Naive thymus-derived CD8-positive, alpha-beta T cell (primary cell): ENCODE data around the gene SYP. TPM values are rescaled to one million over a fixed set of nuclear protein-coding genes. Genes with fewer than 3 reads are reported as not detected.
A peak's percentile ranks its signal among the peaks of the same experiment; 100 is the strongest.
"Not testable (repeated sequence)": the region's sequence is repeated elsewhere in the genome, so short reads cannot be mapped to it uniquely, and the experiment has no call there.

Experiments used
- ATAC-seq, 2 donors: fragments of 150-1000 bp; cut with Tn5 transposase in 1 of 2; sonication (Bioruptor Pico), chemical (Tn5 transposase) in 1 of 2; 1 replicate in 1 of 2; 2 replicates in 1 of 2; pipeline ENCODE4 v1.10.0; 2021; ENCODE audit warnings: mild to moderate bottlenecking in 2 of 2, moderate library complexity in 2 of 2
- POLR2A ChIA-PET: fragments of 350-600 bp; sonication (Branson Sonifier 250); formaldehyde crosslinking; loops from one replicate; lab custom pipeline; 2021; ENCODE audit warnings: antibody characterized with exemption; lab: Charles Lee
- DNase-seq, 10 donors: peaks; one replicate each; pipeline versions ENCODE4 v3.0.0 to v3.0.0-alpha.2; 2020 to 2022
- H3K27ac Mint-ChIP-seq, 10 donors: one replicate each; pipeline ENCODE4 v1.8.0; 2020 to 2022; ENCODE audit warnings: mild to moderate bottlenecking in 10 of 10, mixed read lengths in 10 of 10, moderate library complexity in 4 of 10, inconsistent platforms in 1 of 10
- H3K27me3 Mint-ChIP-seq, 5 donors: one replicate each; pipeline ENCODE4 v1.8.0; 2021 to 2022; ENCODE audit warnings: mixed read lengths in 5 of 5
- H3K36me3 Mint-ChIP-seq, 3 donors: one replicate each; pipeline ENCODE4 v1.8.0; 2020 to 2022; ENCODE audit warnings: mixed read lengths in 3 of 3, mild to moderate bottlenecking in 2 of 3, inconsistent platforms in 1 of 3
- H3K4me1 Mint-ChIP-seq, 4 donors: one replicate each; pipeline ENCODE4 v1.8.0; 2021 to 2022; ENCODE audit warnings: mixed read lengths in 4 of 4
- H3K4me3 Mint-ChIP-seq, 10 donors: one replicate each; pipeline ENCODE4 v1.8.0; 2020 to 2022; ENCODE audit warnings: mild to moderate bottlenecking in 10 of 10, mixed read lengths in 10 of 10, moderate library complexity in 6 of 10, inconsistent platforms in 1 of 10
- H3K9me3 Mint-ChIP-seq, 9 donors: one replicate each; pipeline ENCODE4 v1.8.0; 2020 to 2022; ENCODE audit warnings: mixed read lengths in 9 of 9, mild to moderate bottlenecking in 3 of 9, inconsistent platforms in 1 of 9, moderate library complexity in 1 of 9
- polyA plus RNA-seq, 3 donors: library from polyadenylated mRNA; unstranded; fragments of 300-500 nt; fragmentation: Illumina TruSeq; gene quantifications; one replicate each; pipeline ENCODE4 v1.2.3, GENCODE V29; 2021
- total RNA-seq, 8 experiments: library from RNA in 2 of 8; stranded (reverse) in 2 of 8; gene quantifications; one replicate each; pipeline ENCODE4 v1.2.3 and lab custom pipeline; 2021 to 2026

The SYP gene
- total and polyA plus RNA-seq, 5 experiments from 2014 or later, result 0.27 to 0.58 (median 0.40) TPM

- Mint-ChIP-seq H3K4me1 (peaks cover 12 to 29% (median 20%) of the 10 kb centered on the region in 4 donors), H3K36me3 (peaks cover 0 to 43% (median 0%) of the 10 kb centered on the region in 3 donors), H3K4me3 (no peak overlapping the region), H3K27ac (peak overlapping the region in 1 of 10 donors; percentile 63), H3K27me3 (no peaks in the 10 kb centered on the region), H3K9me3 (peaks cover 0 to 2% (median 0%) of the 10 kb centered on the region in 9 donors)
- ATAC-seq, result no peak
- POLR2A ChIA-PET, result interaction anchor here (0.6 kb wide), 1 partner anchor 132 kb away, joined by 3 read pairs; the partner anchor contains the start of gene TFE3
- no peak for DNase-seq
Observed at GRCh38 chrX:49175435-49176274, 24.3 kb downstream of the SYP start.

- peak overlapping the region in 3 of 10 donors; percentile 18 to 63 (median 29) for H3K27ac Mint-ChIP-seq
- H3K4me3 Mint-ChIP-seq, result peak overlapping the region in 1 of 10 donors; percentile 18
- POLR2A ChIA-PET, result interaction anchor here (0.6 kb wide), 1 partner anchor 18 kb away, joined by 8 read pairs; no protein-coding TSS in a partner anchor
Observed at GRCh38 chrX:49174723-49175122, 25.3 kb downstream of the SYP start.

GRCh38 chrX:49173544-49173943 is 26.4 kb downstream of the SYP start:
- H3K9me3 Mint-ChIP-seq, ATAC-seq, H3K27me3 Mint-ChIP-seq, DNase-seq: not testable (repeated sequence)
- POLR2A ChIA-PET, result interaction anchor here (1.7 kb wide), 1 partner anchor 12 kb away, joined by 5 read pairs; no protein-coding TSS in a partner anchor
- Mint-ChIP-seq H3K4me3 (peak overlapping the region in 6 of 10 donors; percentile 84 to 93 (median 88)), H3K36me3 (peaks cover 0 to 26% (median 0%) of the 10 kb centered on the region in 3 donors), H3K27ac (peak overlapping the region in 2 of 10 donors; percentile 68 to 85), H3K4me1 (peaks cover 9 to 34% (median 21%) of the 10 kb centered on the region in 4 donors)

More at GRCh38 chrX:49174723-49175122, 25.3 kb downstream of the SYP start:
- H3K36me3 Mint-ChIP-seq, result peaks cover 0 to 34% (median 0%) of the 10 kb centered on the region in 3 donors
- DNase-seq, result no peak
- peaks cover 0 to 2% (median 0%) of the 10 kb centered on the region in 9 donors for H3K9me3 Mint-ChIP-seq
- no peaks in the 10 kb centered on the region for H3K27me3 Mint-ChIP-seq
- no peak for ATAC-seq
- H3K4me1 Mint-ChIP-seq, result peaks cover 9 to 29% (median 19%) of the 10 kb centered on the region in 4 donors

- Mint-ChIP-seq H3K9me3 (peaks cover 0 to 2% (median 0%) of the 10 kb centered on the region in 9 donors), H3K4me3 (peak overlapping the region; percentile 82 to 93 (median 86)), H3K27me3 (no peaks in the 10 kb centered on the region), H3K27ac (peak overlapping the region; percentile 34 to 93 (median 87)), H3K36me3 (peaks cover 0 to 25% (median 0%) of the 10 kb centered on the region in 3 donors), H3K4me1 (peaks cover 10 to 40% (median 25%) of the 10 kb centered on the region in 4 donors)
- ATAC-seq (peak; percentile 69 to 71), DNase-seq (peak; percentile 22 to 69 (median 41))
- POLR2A ChIA-PET, result interaction anchor here (1.0 to 1.7 kb wide), 3 partner anchors 9 to 13 kb away, joined by 4 to 5 read pairs (median 4); no protein-coding TSS in a partner anchor
Observed at GRCh38 chrX:49172280-49172780, 27.7 kb downstream of the SYP start.

GRCh38 chrX:49171752-49172279 is 28.2 kb downstream of the SYP start, which contains the start of gene PLP2:
TSS of gene PLP2 (plus strand) at chrX:49171898. CDS start at chrX:49172001, 103 bp downstream.
- POLR2A ChIA-PET, result interaction anchor here (0.7 to 1.7 kb wide), 4 partner anchors 7 to 13 kb away, joined by 4 to 5 read pairs (median 4); no protein-coding TSS in a partner anchor
- H3K27ac Mint-ChIP-seq, result peak within 1 kb of the TSS; percentile 34 to 93 (median 87)
- ATAC-seq (peak; percentile 44 to 53), DNase-seq (peak in 8 of 10 donors; percentile 31 to 60 (median 45))
- no peaks in the 10 kb centered on the region for H3K27me3 Mint-ChIP-seq
- peaks cover 0 to 25% (median 0%) of the 10 kb centered on the region in 3 donors for H3K36me3 Mint-ChIP-seq
- peak within 1 kb of the TSS; percentile 82 to 93 (median 86) for H3K4me3 Mint-ChIP-seq
- peaks cover 11 to 40% (median 28%) of the 10 kb centered on the region in 4 donors for H3K4me1 Mint-ChIP-seq
- peaks cover 0 to 2% (median 0%) of the 10 kb centered on the region in 9 donors for H3K9me3 Mint-ChIP-seq

- Mint-ChIP-seq H3K27ac (peak overlapping the region in 9 of 10 donors; percentile 80 to 97 (median 93)), H3K9me3 (no peaks in the 10 kb centered on the region), H3K36me3 (no peaks in the 10 kb centered on the region), H3K4me3 (peak overlapping the region; percentile 81 to 92 (median 86)), H3K4me1 (peaks cover 15 to 37% (median 33%) of the 10 kb centered on the region in 4 donors), H3K27me3 (no peaks in the 10 kb centered on the region)
- DNase-seq, result no peak
- ATAC-seq, result no peak
- POLR2A ChIA-PET, result interaction anchor here (0.6 to 2.3 kb wide), 3 partner anchors 24 to 102 kb away, joined by 4 to 9 read pairs (median 6); partner anchors contain the start of gene PPP1R3F
Observed at GRCh38 chrX:49167740-49168108, 32.3 kb downstream of the SYP start.

- Mint-ChIP-seq H3K27ac (peak overlapping the region; percentile 78 to 97 (median 94)), H3K9me3 (no peaks in the 10 kb centered on the region), H3K4me3 (peak overlapping the region; percentile 82 to 92 (median 86)), H3K27me3 (no peaks in the 10 kb centered on the region), H3K36me3 (no peaks in the 10 kb centered on the region), H3K4me1 (peaks cover 15 to 36% (median 31%) of the 10 kb centered on the region in 4 donors)
- peak; percentile 26 to 42 for ATAC-seq
- POLR2A ChIA-PET, result interaction anchor here (0.6 to 2.3 kb wide), 8 partner anchors 12 to 712 kb away, joined by 3 to 21 read pairs (median 6); partner anchors contain the start of genes OTUD5, PPP1R3F, USP27X and WDR45
- DNase-seq, result peak in 9 of 10 donors; percentile 17 to 76 (median 41)
Observed at GRCh38 chrX:49166914-49167739, 32.9 kb downstream of the SYP start.

- H3K4me1 Mint-ChIP-seq, result peaks cover 15 to 36% (median 31%) of the 10 kb centered on the region in 4 donors
Observed at GRCh38 chrX:49165901-49166881, 33.8 kb downstream of the SYP start.

GRCh38 chrX:49164589-49165360 is 35.2 kb downstream of the SYP start:
- H3K9me3 Mint-ChIP-seq, result no peaks in the 10 kb centered on the region
- H3K4me3 Mint-ChIP-seq, result peak overlapping the region; percentile 29 to 86 (median 80)
- no peaks in the 10 kb centered on the region for H3K36me3 Mint-ChIP-seq
- H3K4me1 Mint-ChIP-seq, result peaks cover 15 to 36% (median 31%) of the 10 kb centered on the region in 4 donors
- no peak for DNase-seq
- peak overlapping the region in 9 of 10 donors; percentile 31 to 94 (median 92) for H3K27ac Mint-ChIP-seq
- no peaks in the 10 kb centered on the region for H3K27me3 Mint-ChIP-seq
- ATAC-seq, result no peak
- POLR2A ChIA-PET, result interaction anchor here (0.6 to 1.5 kb wide), 5 partner anchors 9 to 454 kb away, joined by 3 read pairs; partner anchors contain the start of gene GPKOW

More at GRCh38 chrX:49165901-49166881, 33.8 kb downstream of the SYP start:
- POLR2A ChIA-PET, result interaction anchor here (0.7 to 2.3 kb wide), 8 partner anchors 11 to 713 kb away, joined by 3 to 21 read pairs (median 4); partner anchors contain the start of genes OTUD5, PPP1R3F, PRICKLE3 and USP27X
- DNase-seq, result peak; percentile 53 to 84 (median 66)
- peak overlapping the region; percentile 78 to 97 (median 94) for H3K27ac Mint-ChIP-seq
- no peaks in the 10 kb centered on the region for H3K9me3 Mint-ChIP-seq
- ATAC-seq, result peak; percentile 60 to 77
- H3K36me3 Mint-ChIP-seq, result no peaks in the 10 kb centered on the region
- H3K27me3 Mint-ChIP-seq, result no peaks in the 10 kb centered on the region
- peak overlapping the region; percentile 82 to 92 (median 86) for H3K4me3 Mint-ChIP-seq
